GM19351 (cell line): ENCODE measurements around the gene IFNGR2.
"Not testable (repeated sequence)": the region's sequence is repeated elsewhere in the genome, so short reads cannot be mapped to it uniquely, and the experiment has no call there.

Source experiments
- ATAC-seq: cut with Tn5 transposase; IDR thresholded peaks from one replicate; pipeline ENCODE4 v1.9.1; 2021; ENCODE audit warnings: mild to moderate bottlenecking, moderate library complexity; ENCODE audit not compliant: unreplicated experiment

The IFNGR2 gene

DNA sequence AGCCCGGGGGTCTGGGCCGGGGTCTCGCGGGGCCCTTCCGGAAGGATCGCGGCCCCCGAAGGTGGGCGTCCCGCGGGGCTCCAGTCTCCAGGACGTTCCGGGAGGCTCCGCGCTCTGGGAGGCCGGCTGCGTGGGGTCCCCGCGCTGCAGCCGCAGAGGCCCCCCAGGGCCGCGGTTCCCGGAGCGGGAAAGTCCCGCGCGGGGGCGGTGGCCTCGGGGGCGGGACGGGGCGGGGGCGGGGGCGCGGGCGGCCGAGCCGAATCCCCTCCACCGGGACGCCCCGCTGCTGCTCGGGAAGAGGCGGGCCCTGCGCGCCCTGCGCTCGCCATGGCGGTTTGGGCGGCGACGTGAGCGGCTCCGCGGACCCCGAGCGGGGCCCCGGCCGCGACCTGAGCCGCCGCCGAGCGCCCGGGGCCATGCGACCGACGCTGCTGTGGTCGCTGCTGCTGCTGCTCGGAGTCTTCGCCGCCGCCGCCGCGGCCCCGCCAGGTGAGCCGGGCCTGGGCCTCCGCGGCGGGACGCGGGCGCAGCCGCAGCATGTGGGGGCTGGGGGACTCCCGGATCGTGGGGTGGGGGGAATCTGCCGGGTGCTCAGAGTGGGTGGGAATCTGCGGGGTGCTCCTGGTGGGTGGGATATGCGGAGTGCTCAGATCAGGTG lies at the start of gene IFNGR2:
IFNGR2 (plus strand) TSS at position 286 of the 658 bp plus-strand sequence; CDS start at position 417, 131 bp downstream.
- peak; percentile 46 for ATAC-seq

DNA sequence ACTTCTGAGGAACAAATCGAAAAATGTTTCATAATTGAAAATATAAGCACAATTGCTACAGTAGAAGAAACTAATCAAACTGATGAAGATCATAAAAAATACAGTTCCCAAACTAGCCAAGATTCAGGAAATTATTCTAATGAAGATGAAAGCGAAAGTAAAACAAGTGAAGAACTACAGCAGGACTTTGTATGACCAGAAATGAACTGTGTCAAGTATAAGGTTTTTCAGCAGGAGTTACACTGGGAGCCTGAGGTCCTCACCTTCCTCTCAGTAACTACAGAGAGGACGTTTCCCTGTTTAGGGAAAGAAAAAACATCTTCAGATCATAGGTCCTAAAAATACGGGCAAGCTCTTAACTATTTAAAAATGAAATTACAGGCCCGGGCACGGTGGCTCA lies 47.9 kb upstream of the IFNGR2 start:
- ATAC-seq = no peak

DNA sequence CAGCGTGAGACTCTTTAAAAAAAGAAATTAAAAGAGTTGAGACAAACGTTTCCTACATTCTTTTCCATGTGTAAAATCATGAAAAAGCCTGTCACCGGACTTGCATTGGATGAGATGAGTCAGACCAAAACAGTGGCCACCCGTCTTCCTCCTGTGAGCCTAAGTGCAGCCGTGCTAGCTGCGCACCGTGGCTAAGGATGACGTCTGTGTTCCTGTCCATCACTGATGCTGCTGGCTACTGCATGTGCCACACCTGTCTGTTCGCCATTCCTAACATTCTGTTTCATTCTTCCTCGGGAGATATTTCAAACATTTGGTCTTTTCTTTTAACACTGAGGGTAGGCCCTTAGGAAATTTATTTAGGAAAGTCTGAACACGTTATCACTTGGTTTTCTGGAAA lies 47.2 kb upstream of the IFNGR2 start:
- ATAC-seq = no peak

- ATAC-seq = no peak
These were observed 46.0 kb upstream of the IFNGR2 start for GRCh38 chr21:33357177-33357576.

GRCh38 chr21:33359446-33359845 lies 43.8 kb upstream of the IFNGR2 start:
- no peak for ATAC-seq

- no peak for ATAC-seq
These were observed 42.9 kb upstream of the IFNGR2 start for GRCh38 chr21:33360281-33360680.

GRCh38 chr21:33360881-33361602 lies 42.2 kb upstream of the IFNGR2 start:
- peak; percentile 79 for ATAC-seq

GRCh38 chr21:33362044-33362555 lies 41.1 kb upstream of the IFNGR2 start:
- ATAC-seq = peak; percentile 36

- ATAC-seq = not testable (repeated sequence)
These were observed 39.2 kb upstream of the IFNGR2 start for GRCh38 chr21:33363911-33364609.

GRCh38 chr21:33364830-33365229 lies 38.4 kb upstream of the IFNGR2 start:
- no peak for ATAC-seq

DNA sequence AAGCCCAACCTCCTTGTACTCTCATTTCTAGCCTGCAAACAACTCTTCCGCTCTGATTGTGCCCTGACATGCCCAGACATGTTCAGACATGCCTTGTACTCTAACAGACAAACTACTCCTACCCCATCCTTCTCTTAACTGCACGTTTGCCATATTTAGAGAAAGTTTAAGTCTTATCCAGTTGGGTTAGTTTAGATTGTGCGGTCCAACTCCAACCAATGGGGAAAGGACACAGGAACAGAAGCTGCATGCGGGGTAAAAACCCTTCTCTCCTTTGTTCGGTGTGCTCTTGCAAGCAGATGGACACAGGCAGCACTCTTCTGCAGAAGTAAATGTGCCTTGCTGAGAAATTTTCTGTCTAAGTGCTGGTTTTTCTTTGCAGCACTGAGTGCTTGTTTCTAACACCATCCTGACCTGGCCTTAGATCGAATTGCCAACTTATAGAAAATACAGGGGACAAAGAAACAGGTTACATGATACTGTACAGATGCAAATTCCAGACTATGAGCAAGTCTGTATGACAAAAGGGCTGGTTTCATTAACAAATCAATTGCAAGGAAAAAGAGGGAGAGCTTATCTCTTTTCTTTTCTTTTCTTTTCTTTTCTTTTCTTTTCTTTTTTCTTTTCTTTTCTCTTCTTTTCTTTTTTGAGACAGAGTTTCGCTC lies 35.8 kb upstream of the IFNGR2 start:
- ATAC-seq = no peak

DNA sequence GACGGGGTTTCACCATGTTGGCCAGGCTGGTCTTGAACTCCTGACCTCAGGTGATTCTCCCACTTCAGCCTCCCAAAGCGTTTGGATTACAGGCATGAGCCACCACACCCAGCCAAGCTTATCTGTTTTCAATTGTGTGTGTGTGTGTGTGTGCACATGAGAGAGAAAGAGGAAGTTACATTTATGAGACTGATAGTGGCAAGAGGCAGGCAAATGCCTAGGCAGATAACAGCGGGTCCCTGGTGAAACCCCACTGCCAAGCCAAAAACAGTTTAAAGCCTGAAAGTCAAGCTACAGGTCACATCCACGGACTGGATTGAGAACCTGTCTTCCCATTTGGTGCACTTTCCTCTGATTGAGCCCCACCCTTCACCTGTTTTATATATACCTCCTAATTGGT lies 35.1 kb upstream of the IFNGR2 start:
- no peak for ATAC-seq

DNA sequence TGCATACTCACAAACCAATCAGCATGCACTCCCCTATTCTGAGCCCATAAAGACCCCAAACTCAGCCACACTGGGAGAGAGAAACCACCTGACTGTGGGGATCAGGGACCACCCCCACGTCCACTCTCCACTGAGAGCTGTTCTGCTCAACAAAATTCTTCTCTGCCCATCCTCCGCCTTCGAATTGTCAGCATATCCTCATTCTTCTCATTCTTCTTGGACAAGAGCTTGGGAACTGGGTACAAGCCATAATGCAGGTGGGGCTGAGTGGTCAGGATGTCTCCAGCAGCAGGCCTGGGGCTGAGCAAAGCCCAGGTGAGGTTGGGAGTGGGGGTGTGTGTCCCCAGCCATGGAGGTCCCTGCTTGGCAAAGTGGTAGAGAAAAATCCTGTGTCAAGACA lies 34.6 kb upstream of the IFNGR2 start:
- no peak for ATAC-seq

DNA sequence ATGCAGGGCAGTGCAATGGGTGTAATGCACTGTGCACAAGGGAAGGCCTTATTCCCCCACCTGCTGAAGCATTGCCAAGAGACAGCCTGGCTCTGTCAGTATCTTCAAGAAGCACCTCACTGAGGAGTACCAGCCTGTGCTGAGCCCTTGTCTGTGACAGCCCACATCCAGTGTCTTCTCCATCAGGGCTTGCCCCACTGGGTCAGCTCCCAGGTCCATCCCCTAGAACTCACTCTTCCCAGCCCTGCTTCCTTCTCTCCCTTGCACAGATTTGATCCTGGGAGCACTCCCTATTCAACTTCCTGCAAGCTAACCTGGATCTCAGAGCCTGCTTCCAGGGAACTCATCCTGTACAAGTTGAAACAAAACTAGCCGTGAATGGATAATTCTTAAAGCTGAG lies 33.6 kb upstream of the IFNGR2 start:
- no peak for ATAC-seq

DNA sequence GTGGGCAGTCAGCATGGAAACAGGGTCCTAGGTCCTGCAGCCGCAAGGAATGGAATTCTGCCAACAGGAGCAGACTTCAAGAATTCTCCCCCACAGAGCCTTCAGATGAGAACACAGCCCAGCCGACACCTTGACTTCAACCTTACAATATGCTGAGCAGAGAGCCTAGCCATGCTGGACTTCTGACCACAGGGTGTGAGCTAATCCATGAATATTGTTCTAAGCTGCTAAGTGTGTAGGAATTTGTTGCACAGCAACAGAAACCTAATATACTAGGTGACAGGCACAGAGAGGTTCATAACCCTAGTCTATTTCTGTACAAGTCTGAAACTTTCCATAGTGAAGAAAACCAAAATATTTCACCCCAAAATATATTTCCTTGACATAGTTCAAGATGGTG lies 32.9 kb upstream of the IFNGR2 start:
- no peak for ATAC-seq

DNA sequence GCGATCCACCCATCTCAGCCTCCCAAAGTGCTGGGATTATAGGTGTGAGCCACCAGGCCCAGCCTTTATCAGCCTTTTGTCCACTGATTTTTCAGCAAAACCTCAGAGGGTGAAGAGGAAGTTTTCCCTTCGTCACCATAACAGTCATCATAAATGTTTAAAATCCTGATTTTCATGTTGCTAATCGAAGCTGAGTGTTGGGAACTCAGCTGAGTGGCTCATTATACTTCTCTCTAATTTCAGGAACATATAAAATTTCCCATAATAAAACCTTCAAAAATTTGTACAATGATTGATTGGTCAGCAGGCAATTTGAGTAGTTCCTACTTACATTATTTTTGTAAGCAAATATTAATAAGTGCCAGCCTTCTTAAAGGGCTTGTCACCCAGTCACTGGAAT lies 31.8 kb upstream of the IFNGR2 start:
- ATAC-seq = no peak

DNA sequence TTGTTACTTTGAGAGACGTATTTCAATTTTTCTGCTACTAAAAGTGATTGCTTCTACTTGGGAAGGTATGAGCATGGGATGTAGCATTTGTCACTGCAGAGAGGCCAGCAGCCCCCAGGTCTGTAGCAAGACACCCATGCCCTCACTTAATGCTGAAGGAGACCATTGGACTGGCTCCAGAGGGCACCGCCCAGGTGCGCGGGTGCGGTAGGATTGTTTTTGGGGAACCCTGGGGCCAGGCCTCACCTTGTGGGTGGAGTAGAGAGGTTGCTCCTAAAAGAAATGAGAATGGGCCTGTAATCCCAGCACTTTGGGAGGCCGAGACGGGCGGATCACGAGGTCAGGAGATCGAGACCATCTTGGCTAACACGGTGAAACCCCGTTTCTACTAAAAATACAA lies 30.6 kb upstream of the IFNGR2 start:
- ATAC-seq = no peak

GRCh38 chr21:33373451-33373850 lies 29.8 kb upstream of the IFNGR2 start:
- ATAC-seq = no peak

DNA sequence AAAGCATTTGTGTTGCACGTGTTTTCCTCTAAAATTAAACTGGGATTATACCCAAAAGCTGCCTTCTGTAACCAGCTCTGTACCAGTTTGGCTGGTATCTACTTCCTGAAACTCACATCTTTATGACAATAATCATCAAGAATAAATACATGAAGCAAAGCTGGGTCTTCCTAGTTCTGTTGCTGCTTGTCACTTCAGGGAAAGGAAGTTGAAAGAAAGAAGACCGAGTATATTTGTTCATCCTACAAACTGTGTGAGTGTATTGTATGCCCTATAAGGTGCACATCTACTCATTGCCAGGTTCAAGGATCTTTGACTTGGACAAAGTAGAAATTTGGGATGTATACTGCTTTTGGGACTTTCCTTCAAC lies 29.1 kb upstream of the IFNGR2 start:
- no peak for ATAC-seq

DNA sequence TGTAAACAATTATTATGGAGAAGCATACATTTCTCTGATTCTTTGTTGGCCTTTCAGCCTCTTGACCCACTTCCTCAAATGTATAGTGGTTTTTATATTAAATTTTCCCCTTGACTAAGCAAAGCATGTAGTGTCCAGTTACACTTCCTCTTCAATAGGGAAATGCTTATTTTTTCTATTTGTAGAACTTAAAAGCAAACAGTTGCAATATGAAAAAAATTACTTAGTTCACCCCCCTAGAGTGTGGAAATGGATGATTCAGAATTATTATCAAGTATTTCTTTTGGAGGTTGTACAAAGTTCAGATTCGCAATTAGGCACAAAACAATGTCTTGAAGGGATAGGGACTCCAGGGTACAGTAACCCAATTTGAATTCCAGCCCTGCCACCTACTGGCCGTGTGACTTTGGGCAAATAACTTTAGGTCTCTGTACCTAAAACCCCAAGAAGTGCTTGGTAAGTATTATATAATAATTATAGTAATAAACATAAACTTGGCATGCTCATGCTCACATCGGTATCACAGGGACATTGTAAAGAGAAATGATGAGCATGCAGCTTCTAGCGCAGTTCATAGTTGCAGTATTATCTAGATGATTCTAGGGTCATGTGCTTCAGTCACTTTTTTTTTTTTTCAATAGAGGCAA lies 28.6 kb upstream of the IFNGR2 start:
- no peak for ATAC-seq

DNA sequence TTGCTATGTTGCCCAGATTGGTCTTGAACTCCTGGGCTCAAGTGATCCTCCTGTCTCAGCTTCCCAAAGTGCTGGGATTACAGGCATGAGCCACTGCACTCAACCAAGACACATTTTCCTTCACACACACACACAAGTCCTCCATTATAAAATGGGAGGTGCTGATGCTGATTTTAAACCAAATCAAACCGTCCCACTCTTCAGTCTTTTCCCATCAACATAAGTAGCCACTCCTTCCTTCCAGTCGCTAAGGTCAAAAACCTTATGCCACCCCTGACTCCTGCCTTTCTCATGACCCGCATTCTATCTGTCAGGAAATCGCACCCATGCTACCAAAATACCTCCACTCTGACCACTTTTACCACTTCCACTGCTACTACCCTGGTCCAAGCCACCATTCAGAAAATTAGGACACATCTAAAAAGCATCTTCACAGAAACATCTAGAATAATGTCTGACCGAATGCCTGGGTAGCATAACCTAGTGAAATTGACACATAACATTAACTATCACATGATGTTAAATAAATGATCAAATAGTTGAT lies 28.0 kb upstream of the IFNGR2 start:
- no peak for ATAC-seq
